Activated effector memory CD4-positive, alpha-beta T cell treated with Interleukin-2 at 50 U/mL for 16 hours (primary cell): Measurements from ENCODE around the gene PGM1.
"Not testable (repeated sequence)": the region's sequence is repeated elsewhere in the genome, so short reads cannot be mapped to it uniquely, and the experiment has no call there.

Experiments used
- DNase-seq: peaks from one replicate; pipeline ENCODE4 v3.0.0-alpha.2; 2020

The PGM1 gene

GRCh38 chr1:63593303-63593885 is at the start of gene PGM1:
TSS of gene PGM1 (plus strand) at chr1:63593411. CDS start at chr1:63593489, 78 bp downstream.
- peak; percentile 70 for DNase-seq

DNA sequence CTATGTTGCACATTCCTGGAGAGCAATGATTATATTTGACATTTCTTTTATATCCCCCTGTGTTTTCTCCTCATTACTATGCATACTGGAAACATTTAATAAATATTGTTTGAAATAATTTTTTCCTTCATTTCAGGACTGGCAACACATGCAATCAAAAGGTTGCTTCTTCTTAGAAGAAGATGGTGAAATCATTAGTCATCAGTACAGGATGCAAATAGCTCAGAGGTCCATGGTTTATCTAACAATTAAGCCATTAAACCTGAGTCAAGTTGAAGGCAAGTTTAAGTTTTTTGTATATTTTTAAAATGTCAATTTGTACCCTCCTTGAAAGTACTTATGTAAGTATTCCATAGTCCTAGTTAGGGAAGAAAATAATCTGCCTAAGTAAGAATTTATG is 47.4 kb upstream of the PGM1 start:
- no peak for DNase-seq

- DNase-seq = no peak
Measured at GRCh38 chr1:63547621-63548294, 45.5 kb upstream of the PGM1 start.

- DNase-seq = no peak
Measured at GRCh38 chr1:63548303-63548702, 44.9 kb upstream of the PGM1 start.

- DNase-seq = no peak
Measured at GRCh38 chr1:63548877-63549276, 44.3 kb upstream of the PGM1 start.

DNA sequence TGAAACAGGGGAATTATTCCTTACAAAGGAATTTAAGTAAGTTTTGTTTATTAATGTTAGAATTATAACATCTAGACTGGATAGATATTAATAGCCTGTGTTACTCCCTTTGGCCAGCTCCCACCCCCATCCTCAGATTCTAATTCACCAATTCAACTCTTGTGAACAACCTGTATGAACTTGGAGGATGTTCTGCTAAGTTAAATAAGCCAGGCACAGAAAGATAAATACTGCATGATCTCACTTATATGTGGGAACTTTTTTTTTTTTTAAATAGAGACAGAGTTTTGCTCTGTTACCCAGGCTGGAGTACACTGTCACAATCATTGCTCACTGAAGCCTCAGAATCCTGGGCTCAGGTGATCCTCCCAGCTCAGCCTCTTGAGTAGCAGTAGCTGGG is 37.7 kb upstream of the PGM1 start:
- no peak for DNase-seq

GRCh38 chr1:63557365-63557987 is 35.7 kb upstream of the PGM1 start:
- DNase-seq = no peak

DNA sequence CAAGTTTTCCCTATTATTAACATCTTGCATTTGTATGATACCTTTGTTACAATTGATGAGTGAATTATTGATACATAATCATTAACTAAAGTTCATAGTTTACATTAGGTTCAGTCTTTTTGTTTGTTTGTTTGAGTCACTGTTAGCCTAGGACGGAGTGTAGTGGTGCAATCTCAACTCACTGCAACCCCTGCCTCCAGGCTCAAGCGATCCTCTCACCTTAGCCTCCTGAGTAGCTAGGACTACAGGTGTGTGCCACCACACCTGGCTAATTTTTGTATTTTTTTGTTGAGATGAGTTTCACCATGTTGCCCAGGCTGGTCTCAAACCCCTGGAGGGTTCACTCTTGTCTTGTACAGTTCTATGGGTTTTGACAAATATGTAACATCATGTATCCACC is 33.9 kb upstream of the PGM1 start:
- no peak for DNase-seq

DNA sequence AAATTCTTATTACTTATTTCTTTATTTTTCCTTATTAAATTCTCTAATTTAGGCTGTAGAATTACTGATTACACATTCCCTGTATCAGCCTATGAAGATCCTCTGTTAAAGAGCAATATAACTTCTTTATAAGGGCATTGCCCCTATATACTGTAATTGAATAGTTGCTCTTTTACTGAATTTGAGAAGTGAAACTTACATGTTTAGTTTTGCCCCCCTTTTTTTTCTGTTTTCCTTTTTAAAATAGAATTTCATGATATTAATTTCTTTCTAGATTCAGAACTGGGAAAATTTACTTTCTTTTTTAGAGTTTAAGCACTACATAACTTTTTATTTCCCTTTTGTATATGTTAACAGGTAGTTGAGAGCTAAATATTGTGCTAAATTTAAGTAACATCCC is 29.5 kb upstream of the PGM1 start:
- DNase-seq = no peak

DNA sequence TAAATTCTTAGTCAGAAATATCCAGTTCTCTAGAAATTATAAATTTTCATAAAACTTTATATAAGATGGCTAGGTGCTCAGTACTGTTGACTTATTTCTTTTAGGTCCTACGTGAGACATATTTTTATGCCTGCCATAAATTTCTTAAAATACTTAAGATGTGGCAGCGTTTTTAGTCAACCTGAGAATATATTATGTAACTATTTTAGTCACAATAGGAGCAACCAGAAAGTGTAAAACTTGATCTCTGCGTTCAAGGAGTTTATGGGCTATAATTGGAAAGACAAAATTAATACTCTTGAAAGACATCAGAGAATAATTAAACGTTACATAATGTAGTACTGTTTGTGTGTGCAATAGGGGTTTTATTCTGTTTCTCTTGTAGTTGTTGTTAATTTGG is 24.1 kb upstream of the PGM1 start:
- DNase-seq = no peak

DNA sequence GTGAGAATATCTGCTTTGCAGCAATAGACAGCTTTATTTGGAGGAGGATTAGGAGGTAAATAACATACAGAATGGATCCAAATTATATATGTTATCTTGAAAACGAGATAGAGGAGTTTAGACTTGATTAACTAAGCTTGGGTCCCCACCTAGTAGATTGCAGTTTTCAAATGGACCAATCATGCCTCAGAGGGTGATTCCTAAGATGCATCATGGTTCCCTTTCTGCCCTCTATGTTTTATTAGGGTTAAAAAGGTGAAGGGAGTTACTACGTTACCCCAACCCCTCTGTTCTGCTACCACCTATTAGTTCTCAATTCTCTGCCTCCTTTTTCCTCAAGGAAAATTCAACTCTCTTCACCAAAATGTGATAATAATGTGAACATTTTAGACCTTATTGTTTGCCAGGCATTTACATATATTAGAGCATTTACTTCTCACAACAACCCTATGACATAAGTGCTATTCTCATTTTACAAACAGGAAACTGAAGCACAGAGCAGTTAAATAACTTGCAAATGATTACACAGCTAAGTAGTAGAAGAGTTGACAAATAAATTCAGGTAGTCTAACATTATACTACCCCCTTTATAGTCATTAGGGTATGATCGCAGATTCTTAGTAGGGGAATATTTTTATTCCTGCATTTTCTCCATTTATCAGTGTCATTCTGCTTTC is 23.4 kb upstream of the PGM1 start:
- no peak for DNase-seq

DNA sequence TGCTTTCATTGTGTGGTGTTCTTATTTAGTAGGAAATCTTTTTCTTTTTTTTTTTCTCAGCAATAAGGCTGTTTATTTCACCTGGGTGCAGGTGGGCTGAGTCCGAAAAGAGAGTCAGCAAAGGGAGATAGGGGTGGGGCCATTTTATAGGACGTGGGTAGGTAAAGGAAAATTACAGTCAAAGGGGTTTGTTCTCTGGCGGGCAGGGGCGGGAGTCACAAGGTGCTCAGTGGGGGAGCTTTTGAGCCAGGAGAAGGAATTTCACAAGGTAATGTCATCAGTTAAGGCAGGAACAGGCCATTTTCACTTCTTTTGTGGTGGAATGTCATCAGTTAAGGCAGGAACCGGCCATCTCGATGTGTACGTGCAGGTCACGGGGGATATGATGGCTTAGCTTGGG is 20.5 kb upstream of the PGM1 start:
- DNase-seq = not testable (repeated sequence)

DNA sequence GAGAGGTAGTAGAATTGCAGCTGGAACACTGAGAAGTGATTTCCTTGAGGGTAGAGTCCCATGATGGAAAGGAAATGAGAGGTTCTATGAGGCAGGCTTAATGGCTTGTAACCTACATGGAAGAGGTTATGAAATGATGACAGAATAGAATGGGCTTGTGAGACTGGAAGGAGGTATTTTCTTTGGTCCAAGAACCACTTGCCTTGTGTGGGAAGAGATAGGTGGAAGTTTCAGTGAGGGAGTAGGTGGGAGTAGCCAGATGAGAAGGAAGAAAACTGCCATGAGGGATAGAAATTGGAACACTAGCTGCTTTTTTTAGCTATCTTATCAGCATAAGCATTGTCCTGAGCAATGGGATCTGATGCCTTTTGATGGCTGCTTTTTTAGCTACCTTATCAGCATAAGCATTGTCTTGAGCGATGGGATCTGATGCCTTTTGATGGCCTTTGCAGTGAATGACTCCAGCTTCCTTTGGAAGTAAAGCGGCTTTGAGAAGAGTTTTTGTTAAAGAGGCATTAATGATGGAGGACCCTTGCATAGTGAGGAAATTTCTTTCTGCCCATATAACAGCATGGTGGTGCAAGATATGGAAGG is 18.9 kb upstream of the PGM1 start:
- DNase-seq = not testable (repeated sequence)

- no peak for DNase-seq
Measured at GRCh38 chr1:63575340-63575826, 17.8 kb upstream of the PGM1 start.

GRCh38 chr1:63586326-63586725 is 6.9 kb upstream of the PGM1 start:
- DNase-seq = not testable (repeated sequence)

DNA sequence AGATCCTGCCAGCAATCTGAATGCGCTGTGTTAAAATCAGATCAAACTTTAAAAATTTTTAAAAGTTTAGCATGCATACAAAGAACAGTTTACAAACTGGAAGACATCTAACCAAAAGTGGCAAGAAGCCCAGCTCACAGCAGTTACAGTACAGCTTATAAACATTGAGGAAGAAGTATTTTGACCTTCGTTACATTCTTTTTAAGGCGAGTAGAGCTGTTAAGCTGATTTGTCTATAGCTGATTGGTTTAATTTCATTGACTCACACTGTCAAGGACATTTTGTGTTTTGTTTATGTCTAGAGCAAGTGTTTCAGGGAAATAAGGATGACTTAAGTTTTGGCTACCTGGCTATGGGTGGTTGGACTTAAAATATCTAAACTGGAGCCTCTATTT is 3.0 kb upstream of the PGM1 start:
- DNase-seq = no peak

GRCh38 chr1:63592536-63593302 is 492 bp upstream of the PGM1 start:
- no peak for DNase-seq

- DNase-seq = peak; percentile 66
Measured at GRCh38 chr1:63593886-63594605, 835 bp downstream of the PGM1 start.

DNA sequence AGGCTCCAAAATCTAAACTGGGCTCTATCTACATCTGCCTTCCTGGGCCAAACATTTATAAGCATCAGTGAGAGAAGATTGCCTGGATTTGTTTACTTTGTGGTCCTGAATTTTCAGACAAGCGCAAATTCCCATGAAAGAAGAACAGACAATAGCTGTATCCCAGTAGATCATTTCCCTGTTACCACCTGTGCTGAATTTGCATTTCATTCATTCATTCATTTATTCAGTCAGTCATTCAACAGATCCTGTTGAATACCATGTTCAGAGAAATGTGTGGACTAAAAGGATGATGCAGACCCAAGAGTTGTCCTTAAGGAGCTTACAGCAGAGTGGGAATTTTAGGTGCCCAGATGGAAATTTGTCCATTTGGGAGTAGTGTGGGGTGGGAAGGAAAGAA is 2.2 kb downstream of the PGM1 start:
- DNase-seq = no peak

DNA sequence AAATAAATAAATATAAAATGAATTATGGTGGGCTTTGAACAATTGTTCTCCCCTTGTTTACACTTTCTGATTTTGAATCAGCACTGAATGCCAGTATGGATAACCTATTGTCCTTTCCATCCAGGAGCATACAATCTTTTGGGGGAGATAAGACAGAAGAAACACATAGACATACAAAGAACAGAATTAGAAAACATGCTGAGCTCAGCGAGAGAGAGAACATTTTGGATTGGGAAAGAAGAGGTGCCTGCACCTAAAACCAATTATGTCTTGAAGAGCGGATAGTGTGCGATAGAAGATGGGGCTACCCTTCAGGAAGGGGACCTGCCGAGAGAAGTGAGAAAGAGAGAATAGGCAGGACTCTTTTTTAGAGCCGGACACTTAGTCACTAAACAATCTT is 6.6 kb downstream of the PGM1 start:
- no peak for DNase-seq

- DNase-seq = no peak
Measured at GRCh38 chr1:63600248-63600647, 7.0 kb downstream of the PGM1 start.

DNA sequence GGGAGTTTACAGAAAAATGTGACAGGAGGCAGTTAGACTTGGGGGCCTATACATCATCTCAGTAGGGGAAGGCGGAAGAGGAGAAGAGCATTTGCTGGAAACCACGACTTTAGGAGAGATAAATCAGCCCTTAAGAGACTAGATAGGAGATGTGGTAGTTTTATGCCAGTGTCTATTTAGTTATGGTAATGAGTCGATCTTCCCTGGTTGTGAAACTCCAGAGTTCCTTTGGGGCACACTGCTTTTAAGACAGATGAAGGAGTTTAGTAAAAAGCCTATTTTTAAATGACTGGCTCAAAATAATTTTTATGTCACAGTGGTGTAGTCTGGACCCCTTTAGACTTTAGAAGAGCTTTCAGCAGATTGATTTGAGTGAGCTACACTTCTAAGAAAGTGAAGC is 7.8 kb downstream of the PGM1 start:
- DNase-seq = no peak
